HG03280 (cell line): ENCODE data around the gene MYL9.

Experiments
- ATAC-seq: cut with Tn5 transposase; IDR thresholded peaks from one replicate; pipeline ENCODE4 v1.9.1; 2021; ENCODE audit warnings: mild to moderate bottlenecking, moderate library complexity; ENCODE audit not compliant: unreplicated experiment

The MYL9 gene

GRCh38 chr20:36525620-36526365 is 15.5 kb upstream of the MYL9 start:
- ATAC-seq: no peak

GRCh38 chr20:36526521-36527011 is 14.8 kb upstream of the MYL9 start:
- ATAC-seq: no peak

GRCh38 chr20:36527331-36528125 is 13.8 kb upstream of the MYL9 start:
- no peak for ATAC-seq

- ATAC-seq: no peak
Observed at GRCh38 chr20:36528176-36528874, 13.0 kb upstream of the MYL9 start.

- ATAC-seq: no peak
Observed at GRCh38 chr20:36528875-36529417, 12.4 kb upstream of the MYL9 start.

- ATAC-seq: no peak
Observed at GRCh38 chr20:36532388-36532787, 8.9 kb upstream of the MYL9 start.

- ATAC-seq: no peak
Observed at GRCh38 chr20:36532822-36533221, 8.5 kb upstream of the MYL9 start.

GRCh38 chr20:36538026-36538722 is 3.1 kb upstream of the MYL9 start:
- ATAC-seq: no peak

GRCh38 chr20:36540551-36541211 is 638 bp upstream of the MYL9 start:
- no peak for ATAC-seq

- ATAC-seq: no peak
Observed at GRCh38 chr20:36541768-36542488, 609 bp downstream of the MYL9 start.

GRCh38 chr20:36542516-36543183 is 1.3 kb downstream of the MYL9 start:
- ATAC-seq: no peak

- no peak for ATAC-seq
Observed at GRCh38 chr20:36543184-36544133, 2.1 kb downstream of the MYL9 start.

- ATAC-seq: no peak
Observed at GRCh38 chr20:36544134-36545018, 3.1 kb downstream of the MYL9 start.

- ATAC-seq: no peak
Observed at GRCh38 chr20:36546111-36546736, 4.9 kb downstream of the MYL9 start.

- ATAC-seq: no peak
Observed at GRCh38 chr20:36547186-36548005, 6.1 kb downstream of the MYL9 start.

- ATAC-seq: no peak
Observed at GRCh38 chr20:36548006-36548315, 6.6 kb downstream of the MYL9 start.
